Measurements from ENCODE around the gene DNM3.

- TF ChIP-seq CTCF (IDR thresholded peaks at IDR 0.05; ENCODE audit: low read depth, low read length) (no peak), POLR2A (IDR thresholded peaks at IDR 0.05; ENCODE audit: extremely low read depth, insufficient read length) (no peak)
These were observed 502.2 kb downstream of the DNM3 start for GRCh38 chr1:172343240-172344160.
